ENCODE data around the gene EDAR. TPM values are rescaled to one million over a fixed set of nuclear protein-coding genes. Genes with fewer than 3 reads are reported as not detected.

EDAR gene
- total and polyA plus RNA-seq, 2 of the 4 experiments (the other 2 are of a cell fraction) = not detected

- TF ChIP-seq CHD1 (IDR thresholded peaks at IDR 0.05; ENCODE audit: low read depth, low read length) (no peak), MAZ (IDR thresholded peaks at IDR 0.05; ENCODE audit: borderline replicate concordance, low read depth, low read length) (no peak), USF2 (IDR thresholded peaks at IDR 0.05; ENCODE audit: low read depth, low read length) (no peak), POLR2A (IDR thresholded peaks at IDR 0.05; ENCODE audit: low read depth, low read length) (no peak), SMC3 (IDR thresholded peaks at IDR 0.05; ENCODE audit: low read depth, low read length) (no peak), RAD21 (IDR thresholded peaks at IDR 0.05; ENCODE audit: low read length) (no peak)
- no peak overlapping the region for H2BK5ac ChIP-seq (ENCODE audit: low read depth, low read length, poor library complexity, severe bottlenecking)
- no peaks in the 10 kb centered on the region for H3K79me1 ChIP-seq (ENCODE audit: low read depth in 1 of 2, low read length in 2 of 2)
- in situ Hi-C loops (cut with MboI; ENCODE audit: low sequenced_read_pairs) (no loop called here), dilution Hi-C loops (cut with HindIII; ENCODE audit: low sequenced_read_pairs, unreplicated experiment) (no loop called here), intact Hi-C loops (cut with micrococcal nuclease) (no loop called here)
- H2BK15ac ChIP-seq (ENCODE audit: low read depth, low read length) = no peak overlapping the region
- CTCF ChIA-PET = interaction anchor here (1.9 kb wide), 1 partner anchor 12 kb away, joined by 8 read pairs; no protein-coding TSS in a partner anchor
- DNase-seq (no peak), ATAC-seq (ENCODE audit: low read depth) (no peak)
- H3K23ac ChIP-seq (ENCODE audit: low read depth, low read length) = no peak overlapping the region
- no peak overlapping the region for H3K14ac ChIP-seq (replicated peaks; ENCODE audit: low read depth, low read length)
- peaks cover 57% of the 10 kb centered on the region for H3K27me3 ChIP-seq (ENCODE audit: control insufficient read depth, insufficient read depth, low read length)
- no peak overlapping the region for H3K27ac ChIP-seq (ENCODE audit: insufficient read depth, low read length)
- no peak overlapping the region for H2AFZ ChIP-seq (replicated peaks; ENCODE audit: low read length, poor library complexity)
- no peak overlapping the region for H2BK120ac ChIP-seq (ENCODE audit: low read depth, low read length)
- H4K91ac ChIP-seq (ENCODE audit: insufficient read depth, low read depth, low read length) = no peak overlapping the region
- H3K9ac ChIP-seq (ENCODE audit: low read depth, low read length) = no peak overlapping the region
- H3K4me3 ChIP-seq (ENCODE audit: insufficient read depth, low read depth, low read length) = no peak overlapping the region
- H4K20me1 ChIP-seq (ENCODE audit: insufficient read depth, low read length) = no peaks in the 10 kb centered on the region
- H2BK20ac ChIP-seq (ENCODE audit: low read depth, low read length) = no peak overlapping the region
- BruUV-seq (replicated peaks) = no TSS peak
- POLR2A ChIA-PET (ENCODE audit: unreplicated experiment) = no interaction called here
- no peak overlapping the region for H3K4ac ChIP-seq (ENCODE audit: low read depth, low read length)
- no peaks in the 10 kb centered on the region for H3K9me1 ChIP-seq (ENCODE audit: insufficient read depth, low read length)
- no peak overlapping the region for H4K8ac ChIP-seq (ENCODE audit: low read depth in 2 of 2, low read length in 2 of 2)
- H3K4me2 ChIP-seq (ENCODE audit: low read depth, low read length) = no peak overlapping the region; the same call in 1 of the 2 replicates
- H3K4me1 ChIP-seq (ENCODE audit: control insufficient read depth, insufficient read depth, low read length) = peaks cover 2% of the 10 kb centered on the region; the same call in 1 of the 2 replicates
- 100% methylated on average over 1 of the region's 5 CpGs; no CpG with 5 or more reads in 1 of the 2 experiments for WGBS, 2 experiments (ENCODE audit: extremely low coverage in 2 of 2, insufficient read length in 1 of 2)
- no peak overlapping the region for H2AK9ac ChIP-seq (replicated peaks; ENCODE audit: low read depth, low read length, poor library complexity)
- H3K9me3 ChIP-seq (ENCODE audit: control insufficient read depth, insufficient read depth, low read length) = no peaks in the 10 kb centered on the region
- H2AK5ac ChIP-seq (ENCODE audit: low read depth, low read length) = no peak overlapping the region
- H3K18ac ChIP-seq (ENCODE audit: low read depth, low read length) = no peak overlapping the region
- no peaks in the 10 kb centered on the region for H3K36me3 ChIP-seq (ENCODE audit: control insufficient read depth, insufficient read depth, low read length)
- H4K5ac ChIP-seq (ENCODE audit: low read depth, low read length) = no peak overlapping the region
- no peak overlapping the region for H3K56ac ChIP-seq (ENCODE audit: extremely low read depth, insufficient read depth, low read length)
These were observed 71.5 kb downstream of the EDAR start for GRCh38 chr2:108917526-108917925.

Data from IMR-90 (cell line).